ENCODE results near the gene SVEP1.

SVEP1 gene

GRCh38 chr9:110457245-110457644 is 122.3 kb downstream of the SVEP1 start:
- no peak for TF ChIP-seq ARNT (IDR thresholded peaks at IDR 0.05)
- no peak for TF ChIP-seq LEF1 (IDR thresholded peaks at IDR 0.05; ENCODE audit: borderline replicate concordance)
- TF ChIP-seq NFRKB (IDR thresholded peaks at IDR 0.05): no peak
- TF ChIP-seq ZNF384 (IDR thresholded peaks at IDR 0.05): no peak
- no peak for TF ChIP-seq SP1 (IDR thresholded peaks at IDR 0.05)
- TF ChIP-seq L3MBTL2 (conservative IDR thresholded peaks at IDR 0.05): no peak
- TF ChIP-seq TARDBP (IDR thresholded peaks at IDR 0.05): no peak
- no peak for TF ChIP-seq SUZ12 (IDR thresholded peaks at IDR 0.05)
- TF ChIP-seq FOXM1 (IDR thresholded peaks at IDR 0.05; ENCODE audit: borderline replicate concordance): no peak
- no peak for DNase-seq (ENCODE audit: extremely low spot score)
- ChIA-PET CTCF (no interaction called here), POLR2A (interaction anchor here (0.5 kb wide), 1 partner anchor 71 kb away, joined by 3 read pairs; no protein-coding TSS in a partner anchor)

GRCh38 chr9:110456681-110457080 is 122.9 kb downstream of the SVEP1 start:
- no peak for TF ChIP-seq ELF4 (IDR thresholded peaks at IDR 0.05)
- TF ChIP-seq SP1 (IDR thresholded peaks at IDR 0.05): no peak
- TF ChIP-seq LEF1 (IDR thresholded peaks at IDR 0.05; ENCODE audit: borderline replicate concordance): no peak
- TF ChIP-seq NFRKB (IDR thresholded peaks at IDR 0.05): no peak
- TF ChIP-seq FOXK2 (IDR thresholded peaks at IDR 0.05): no peak
- no peak for TF ChIP-seq PKNOX1 (IDR thresholded peaks at IDR 0.05)
- no peak for TF ChIP-seq TARDBP (IDR thresholded peaks at IDR 0.05)
- no peak for TF ChIP-seq CTBP1 (IDR thresholded peaks at IDR 0.05; ENCODE audit: borderline replicate concordance)
- no peak for TF ChIP-seq ARNT (IDR thresholded peaks at IDR 0.05)
- no peak for TF ChIP-seq FOXM1 (IDR thresholded peaks at IDR 0.05; ENCODE audit: borderline replicate concordance)
- no peak for TF ChIP-seq SUZ12 (IDR thresholded peaks at IDR 0.05)
- no peak for TF ChIP-seq L3MBTL2 (conservative IDR thresholded peaks at IDR 0.05)
- POLR2A ChIA-PET: interaction anchor here (0.5 kb wide), 1 partner anchor 72 kb away, joined by 3 read pairs; no protein-coding TSS in a partner anchor
- CTCF ChIA-PET: no interaction called here
- DNase-seq (ENCODE audit: extremely low spot score): no peak

- POLR2A ChIA-PET: no interaction called here
- CTCF ChIA-PET: no interaction called here
- TF ChIP-seq CTBP1 (IDR thresholded peaks at IDR 0.05; ENCODE audit: borderline replicate concordance) (no peak), L3MBTL2 (conservative IDR thresholded peaks at IDR 0.05) (no peak)
- DNase-seq (ENCODE audit: extremely low spot score): no peak
These were observed 123.7 kb downstream of the SVEP1 start for GRCh38 chr9:110455860-110456259.

- ChIA-PET POLR2A (no interaction called here), CTCF (no interaction called here)
- no peak for DNase-seq (ENCODE audit: extremely low spot score)
- no peak for TF ChIP-seq SUZ12 (IDR thresholded peaks at IDR 0.05)
- TF ChIP-seq FOXM1 (IDR thresholded peaks at IDR 0.05; ENCODE audit: borderline replicate concordance): no peak
- no peak for TF ChIP-seq NFRKB (IDR thresholded peaks at IDR 0.05)
- TF ChIP-seq PKNOX1 (IDR thresholded peaks at IDR 0.05): no peak
- no peak for TF ChIP-seq L3MBTL2 (conservative IDR thresholded peaks at IDR 0.05)
- TF ChIP-seq HDGF (IDR thresholded peaks at IDR 0.05; ENCODE audit: borderline replicate concordance): no peak
- TF ChIP-seq ZNF384 (IDR thresholded peaks at IDR 0.05): no peak
- TF ChIP-seq ARNT (IDR thresholded peaks at IDR 0.05): no peak
- TF ChIP-seq TARDBP (IDR thresholded peaks at IDR 0.05): no peak
- no peak for TF ChIP-seq LEF1 (IDR thresholded peaks at IDR 0.05; ENCODE audit: borderline replicate concordance)
- no peak for TF ChIP-seq FOXK2 (IDR thresholded peaks at IDR 0.05)
- TF ChIP-seq BHLHE40 (IDR thresholded peaks at IDR 0.05; ENCODE audit: borderline replicate concordance): no peak
- TF ChIP-seq CTBP1 (IDR thresholded peaks at IDR 0.05; ENCODE audit: borderline replicate concordance): no peak
- TF ChIP-seq SP1 (IDR thresholded peaks at IDR 0.05): no peak
- TF ChIP-seq FOXA1 (IDR thresholded peaks at IDR 0.05): no peak
- TF ChIP-seq ELF4 (IDR thresholded peaks at IDR 0.05): no peak
These were observed 127.2 kb downstream of the SVEP1 start for GRCh38 chr9:110452227-110452801.

GRCh38 chr9:110451726-110452125 is 127.8 kb downstream of the SVEP1 start:
- DNase-seq (ENCODE audit: extremely low spot score): no peak
- TF ChIP-seq NFRKB (IDR thresholded peaks at IDR 0.05): no peak
- TF ChIP-seq FOXK2 (IDR thresholded peaks at IDR 0.05): no peak
- no peak for TF ChIP-seq ZNF384 (IDR thresholded peaks at IDR 0.05)
- TF ChIP-seq PKNOX1 (IDR thresholded peaks at IDR 0.05): no peak
- ChIA-PET POLR2A (no interaction called here), CTCF (no interaction called here)

- ChIA-PET CTCF (no interaction called here), POLR2A (no interaction called here)
- DNase-seq (ENCODE audit: extremely low spot score): no peak
- TF ChIP-seq TARDBP (IDR thresholded peaks at IDR 0.05): no peak
These were observed 132.1 kb downstream of the SVEP1 start for GRCh38 chr9:110447476-110447875.

GRCh38 chr9:110446171-110446570 is 133.4 kb downstream of the SVEP1 start:
- TF ChIP-seq TARDBP (IDR thresholded peaks at IDR 0.05) (no peak), ARNT (IDR thresholded peaks at IDR 0.05) (no peak), FOXA1 (IDR thresholded peaks at IDR 0.05) (no peak), HDGF (IDR thresholded peaks at IDR 0.05; ENCODE audit: borderline replicate concordance) (no peak), LEF1 (IDR thresholded peaks at IDR 0.05; ENCODE audit: borderline replicate concordance) (no peak)
- ChIA-PET POLR2A (no interaction called here), CTCF (no interaction called here)
- DNase-seq (ENCODE audit: extremely low spot score): no peak

Data from HEK293T (cell line).